ENCODE results near the gene DDC.
"Not testable (repeated sequence)": the region's sequence is repeated elsewhere in the genome, so short reads cannot be mapped to it uniquely, and the experiment has no call there.

The DDC gene

GRCh38 chr7:50528266-50529092 is 36.7 kb downstream of the DDC start:
- DNase-seq (ENCODE audit: low read depth in 2 of 2) = no peak

GRCh38 chr7:50519350-50519749 is 45.9 kb downstream of the DDC start:
- DNase-seq (ENCODE audit: low read depth in 2 of 2) = not testable (repeated sequence)

- no peak for DNase-seq (ENCODE audit: low read depth in 2 of 2)
Observed at GRCh38 chr7:50513166-50513871, 51.9 kb downstream of the DDC start.

- DNase-seq (ENCODE audit: low read depth in 2 of 2) = no peak
Observed at GRCh38 chr7:50512384-50512783, 52.8 kb downstream of the DDC start.

- no peak for DNase-seq (ENCODE audit: low read depth in 2 of 2)
Observed at GRCh38 chr7:50509459-50509858, 55.7 kb downstream of the DDC start.

- DNase-seq (ENCODE audit: low read depth in 2 of 2) = no peak
Observed at GRCh38 chr7:50508471-50508943, 56.7 kb downstream of the DDC start.

- DNase-seq (ENCODE audit: low read depth in 2 of 2) = no peak
Observed at GRCh38 chr7:50507898-50508470, 57.2 kb downstream of the DDC start.

GRCh38 chr7:50505553-50506210 is 59.5 kb downstream of the DDC start:
- no peak for DNase-seq (ENCODE audit: low read depth in 2 of 2)

- no peak for DNase-seq (ENCODE audit: low read depth in 2 of 2)
Observed at GRCh38 chr7:50504646-50505546, 60.3 kb downstream of the DDC start.

GRCh38 chr7:50502947-50503346 is 62.3 kb downstream of the DDC start:
- DNase-seq (ENCODE audit: low read depth in 2 of 2) = no peak

GRCh38 chr7:50502001-50502684 is 63.1 kb downstream of the DDC start:
- no peak for DNase-seq (ENCODE audit: low read depth in 2 of 2)

- DNase-seq (ENCODE audit: low read depth in 2 of 2) = no peak
Observed at GRCh38 chr7:50499092-50499491, 66.1 kb downstream of the DDC start.

- no peak for DNase-seq (ENCODE audit: low read depth in 2 of 2)
Observed at GRCh38 chr7:50497968-50498367, 67.2 kb downstream of the DDC start.

- no peak for DNase-seq (ENCODE audit: low read depth in 2 of 2)
Observed at GRCh38 chr7:50497068-50497642, 68.0 kb downstream of the DDC start.

GRCh38 chr7:50496569-50496968 is 68.6 kb downstream of the DDC start:
- no peak for DNase-seq (ENCODE audit: low read depth in 2 of 2)

- DNase-seq (ENCODE audit: low read depth in 2 of 2) = no peak
Observed at GRCh38 chr7:50495746-50496145, 69.5 kb downstream of the DDC start.

- no peak for DNase-seq (ENCODE audit: low read depth in 2 of 2)
Observed at GRCh38 chr7:50492770-50493519, 72.3 kb downstream of the DDC start.

GRCh38 chr7:50491943-50492342 is 73.3 kb downstream of the DDC start:
- DNase-seq (ENCODE audit: low read depth in 2 of 2) = no peak

- DNase-seq (ENCODE audit: low read depth in 2 of 2) = no peak
Observed at GRCh38 chr7:50491209-50491608, 74.0 kb downstream of the DDC start.
